CD4-positive, CD25-positive, alpha-beta regulatory T cell (primary cell): ENCODE results near the gene ADCY2. TPM values are rescaled to one million over a fixed set of nuclear protein-coding genes. Genes with fewer than 3 reads are reported as not detected.

Experiments used
- ATAC-seq, 2 donors: fragments of 150-1000 bp; cut with Tn5 transposase; one replicate each; pipeline ENCODE4 v1.10.0; 2021; ENCODE audit warnings: low read depth in 2 of 2, moderate number of reproducible peaks in 2 of 2, moderate library complexity in 1 of 2
- DNase-seq, 3 donors: peaks; one replicate each; pipeline versions ENCODE4 v3.0.0 to v3.0.0-alpha.2; 2012 to 2022; ENCODE audit warnings: mixed read lengths in 1 of 3
- H3K27ac ChIP-seq: one replicate; pipeline ENCODE4 v1.7.0; 2013; ENCODE audit warnings: mild to moderate bottlenecking, low read length; ENCODE audit not compliant: insufficient read depth, poor library complexity, severe bottlenecking
- H3K27me3 ChIP-seq: one replicate; pipeline ENCODE4 v1.7.0; 2013; ENCODE audit warnings: low read length; ENCODE audit not compliant: control insufficient read depth, insufficient read depth
- H3K36me3 ChIP-seq: one replicate; pipeline ENCODE4 v1.7.0; 2013; ENCODE audit warnings: mild to moderate bottlenecking, low read length, moderate library complexity; ENCODE audit not compliant: control insufficient read depth, insufficient read depth
- H3K4me1 ChIP-seq: 2 replicates; pipeline ENCODE4 v1.7.0; 2013; ENCODE audit warnings: mild to moderate bottlenecking, low read length; ENCODE audit not compliant: insufficient read depth, control insufficient read depth, poor library complexity, severe bottlenecking
- H3K4me3 ChIP-seq: one replicate; pipeline ENCODE4 v1.7.0; 2013; ENCODE audit warnings: low read depth, mild to moderate bottlenecking, low read length, moderate library complexity
- H3K9me3 ChIP-seq, 2 experiments: 1 replicate in 1 of 2; 2 replicates in 1 of 2; pipeline ENCODE4 v1.7.0; 2013; ENCODE audit warnings: low read length in 2 of 2, mild to moderate bottlenecking in 1 of 2, moderate library complexity in 1 of 2; ENCODE audit not compliant: control insufficient read depth in 2 of 2
- H3K27ac Mint-ChIP-seq, 3 donors: one replicate each; pipeline ENCODE4 v1.8.0; 2020 to 2022; ENCODE audit warnings: mild to moderate bottlenecking in 3 of 3, mixed read lengths in 3 of 3, moderate library complexity in 2 of 3
- H3K27me3 Mint-ChIP-seq: one replicate; pipeline ENCODE4 v1.8.0; 2022; ENCODE audit warnings: mild to moderate bottlenecking, mixed read lengths
- H3K36me3 Mint-ChIP-seq: one replicate; pipeline ENCODE4 v1.8.0; 2020; ENCODE audit warnings: mixed read lengths
- H3K4me1 Mint-ChIP-seq, 4 donors: one replicate each; pipeline ENCODE4 v1.8.0; 2020 to 2022; ENCODE audit warnings: mixed read lengths in 4 of 4, mild to moderate bottlenecking in 1 of 4
- H3K4me3 Mint-ChIP-seq, 4 donors: one replicate each; pipeline ENCODE4 v1.8.0; 2020 to 2022; ENCODE audit warnings: mild to moderate bottlenecking in 4 of 4, mixed read lengths in 4 of 4, moderate library complexity in 3 of 4
- H3K9me3 Mint-ChIP-seq, 7 donors: one replicate each; pipeline ENCODE4 v1.8.0; 2020 to 2022; ENCODE audit warnings: mixed read lengths in 7 of 7, mild to moderate bottlenecking in 3 of 7, moderate library complexity in 2 of 7
- polyA plus RNA-seq, 4 donors: library from polyadenylated mRNA; unstranded; fragments of 300-500 nt; fragmentation: Illumina TruSeq; gene quantifications; one replicate each; pipeline ENCODE4 v1.2.3, GENCODE V29; 2021
- total RNA-seq: library from RNA; stranded (reverse); gene quantifications from one replicate; pipeline ENCODE4 v1.2.3, GENCODE V29; 2022

The ADCY2 gene
- total and polyA plus RNA-seq, 5 donors from 2014 or later: not detected

DNA sequence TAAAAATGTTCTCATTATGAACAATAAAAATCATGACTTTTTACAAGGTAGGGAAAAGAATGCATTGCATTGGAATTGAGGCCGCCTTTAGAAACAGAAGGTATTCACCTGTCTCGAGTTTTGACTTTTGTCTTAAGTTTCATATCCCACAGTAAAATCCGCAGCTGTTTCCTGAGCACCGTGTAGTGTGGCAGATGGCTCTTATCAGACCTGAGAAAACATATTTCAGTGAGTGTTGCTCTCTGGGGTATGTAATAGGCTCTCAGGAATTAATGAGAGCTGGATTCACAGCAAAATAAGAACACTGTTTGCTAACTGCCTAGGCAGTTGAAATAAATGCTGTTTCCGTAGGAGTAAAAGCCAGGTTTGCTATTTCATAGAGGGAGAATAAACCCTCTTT, 233.6 kb downstream of the ADCY2 start:
- no peaks in the 10 kb centered on the region for H3K36me3 ChIP-seq
- Mint-ChIP-seq H3K4me3 (no peak overlapping the region), H3K27me3 (no peaks in the 10 kb centered on the region), H3K27ac (no peak overlapping the region), H3K9me3 (peaks cover 0 to 4% (median 2%) of the 10 kb centered on the region in 7 donors), H3K36me3 (no peaks in the 10 kb centered on the region), H3K4me1 (no peaks in the 10 kb centered on the region)
- no peak overlapping the region for H3K4me3 ChIP-seq
- no peak for ATAC-seq
- no peaks in the 10 kb centered on the region for H3K9me3 ChIP-seq
- no peaks in the 10 kb centered on the region for H3K4me1 ChIP-seq
- DNase-seq: no peak
- no peaks in the 10 kb centered on the region for H3K27me3 ChIP-seq
- no peak overlapping the region for H3K27ac ChIP-seq

GRCh38 chr5:7634837-7635236, 238.9 kb downstream of the ADCY2 start:
- no peaks in the 10 kb centered on the region for H3K4me1 Mint-ChIP-seq
- no peak for ATAC-seq
- H3K27me3 ChIP-seq: no peaks in the 10 kb centered on the region

GRCh38 chr5:7638456-7638855, 242.5 kb downstream of the ADCY2 start:
- H3K4me3 ChIP-seq: no peak overlapping the region
- H3K4me3 Mint-ChIP-seq: no peak overlapping the region
- H3K27me3 Mint-ChIP-seq: no peaks in the 10 kb centered on the region
- H3K9me3 Mint-ChIP-seq: peaks cover 0 to 8% (median 4%) of the 10 kb centered on the region in 7 donors
- ATAC-seq (no peak), DNase-seq (no peak)
- H3K9me3 ChIP-seq: no peaks in the 10 kb centered on the region
- H3K27ac Mint-ChIP-seq: no peak overlapping the region
- no peaks in the 10 kb centered on the region for H3K36me3 Mint-ChIP-seq
- H3K36me3 ChIP-seq: no peaks in the 10 kb centered on the region
- no peaks in the 10 kb centered on the region for H3K4me1 ChIP-seq
- no peak overlapping the region for H3K27ac ChIP-seq
- no peaks in the 10 kb centered on the region for H3K27me3 ChIP-seq
- no peaks in the 10 kb centered on the region for H3K4me1 Mint-ChIP-seq

More at GRCh38 chr5:7634837-7635236, 238.9 kb downstream of the ADCY2 start:
- Mint-ChIP-seq H3K4me3 (no peak overlapping the region), H3K27me3 (no peaks in the 10 kb centered on the region), H3K9me3 (peaks cover 0 to 5% (median 2%) of the 10 kb centered on the region in 7 donors), H3K36me3 (no peaks in the 10 kb centered on the region), H3K27ac (no peak overlapping the region)
- no peak for DNase-seq
- no peaks in the 10 kb centered on the region for H3K4me1 ChIP-seq
- H3K9me3 ChIP-seq: no peaks in the 10 kb centered on the region
- no peaks in the 10 kb centered on the region for H3K36me3 ChIP-seq
- H3K27ac ChIP-seq: no peak overlapping the region
- no peak overlapping the region for H3K4me3 ChIP-seq

- Mint-ChIP-seq H3K27me3 (no peaks in the 10 kb centered on the region), H3K36me3 (no peaks in the 10 kb centered on the region), H3K4me3 (no peak overlapping the region), H3K9me3 (peaks cover 0 to 16% (median 6%) of the 10 kb centered on the region in 7 donors), H3K27ac (no peak overlapping the region), H3K4me1 (no peaks in the 10 kb centered on the region)
- no peak for DNase-seq
- no peak for ATAC-seq
- Histone ChIP-seq H3K27me3 (no peaks in the 10 kb centered on the region), H3K36me3 (no peaks in the 10 kb centered on the region), H3K4me1 (no peaks in the 10 kb centered on the region), H3K9me3 (no peaks in the 10 kb centered on the region), H3K4me3 (no peak overlapping the region), H3K27ac (no peak overlapping the region)
Observed at GRCh38 chr5:7642029-7642428, 246.1 kb downstream of the ADCY2 start.

- H3K27ac Mint-ChIP-seq: no peak overlapping the region
- H3K4me1 ChIP-seq: no peaks in the 10 kb centered on the region
- H3K4me3 ChIP-seq: no peak overlapping the region
- H3K27ac ChIP-seq: no peak overlapping the region
- H3K4me3 Mint-ChIP-seq: no peak overlapping the region
- no peak for ATAC-seq
- no peak for DNase-seq
- H3K27me3 ChIP-seq: no peaks in the 10 kb centered on the region
- no peaks in the 10 kb centered on the region for H3K36me3 Mint-ChIP-seq
- H3K4me1 Mint-ChIP-seq: no peaks in the 10 kb centered on the region
- no peaks in the 10 kb centered on the region for H3K36me3 ChIP-seq
- H3K9me3 Mint-ChIP-seq: peaks cover 0 to 16% (median 5%) of the 10 kb centered on the region in 7 donors
- no peaks in the 10 kb centered on the region for H3K9me3 ChIP-seq
- H3K27me3 Mint-ChIP-seq: no peaks in the 10 kb centered on the region
Observed at GRCh38 chr5:7644723-7645122, 248.8 kb downstream of the ADCY2 start.

DNA sequence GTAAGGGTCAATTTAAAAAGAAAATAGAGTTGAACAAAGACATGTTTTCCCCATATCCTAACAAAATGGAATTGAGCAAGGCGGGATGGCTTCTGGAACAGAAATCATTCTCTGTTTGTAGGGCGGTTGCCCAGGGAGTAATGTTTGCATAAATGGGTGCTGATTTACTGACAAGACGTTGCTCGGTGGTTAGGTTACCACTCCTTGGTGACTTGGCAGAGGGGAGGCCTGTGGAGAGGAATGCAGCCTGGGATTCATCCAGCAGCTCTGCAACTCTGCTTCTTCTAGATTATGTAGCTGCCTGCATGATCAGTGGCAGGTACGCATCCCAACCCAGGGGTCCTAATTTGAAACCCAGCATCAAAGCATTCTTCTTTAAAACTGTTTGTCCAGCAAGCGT, 254.8 kb downstream of the ADCY2 start:
- no peaks in the 10 kb centered on the region for H3K27me3 Mint-ChIP-seq
- Histone ChIP-seq H3K27ac (no peak overlapping the region), H3K27me3 (no peaks in the 10 kb centered on the region), H3K4me3 (no peak overlapping the region), H3K4me1 (no peaks in the 10 kb centered on the region), H3K9me3 (no peaks in the 10 kb centered on the region), H3K36me3 (no peaks in the 10 kb centered on the region)
- H3K9me3 Mint-ChIP-seq: peaks cover 0 to 8% (median 0%) of the 10 kb centered on the region in 7 donors
- H3K27ac Mint-ChIP-seq: no peak overlapping the region
- ATAC-seq (no peak), DNase-seq (no peak)
- no peaks in the 10 kb centered on the region for H3K4me1 Mint-ChIP-seq
- H3K36me3 Mint-ChIP-seq: no peaks in the 10 kb centered on the region
- no peak overlapping the region for H3K4me3 Mint-ChIP-seq

GRCh38 chr5:7653046-7653445, 257.1 kb downstream of the ADCY2 start:
- H3K4me3 Mint-ChIP-seq: no peak overlapping the region
- DNase-seq (no peak), ATAC-seq (no peak)
- Histone ChIP-seq H3K9me3 (no peaks in the 10 kb centered on the region), H3K27ac (no peak overlapping the region), H3K27me3 (no peaks in the 10 kb centered on the region), H3K4me3 (no peak overlapping the region), H3K4me1 (no peaks in the 10 kb centered on the region), H3K36me3 (no peaks in the 10 kb centered on the region)
- no peaks in the 10 kb centered on the region for H3K4me1 Mint-ChIP-seq
- H3K27ac Mint-ChIP-seq: no peak overlapping the region
- H3K36me3 Mint-ChIP-seq: no peaks in the 10 kb centered on the region
- H3K9me3 Mint-ChIP-seq: peaks cover 0 to 5% (median 0%) of the 10 kb centered on the region in 7 donors
- no peaks in the 10 kb centered on the region for H3K27me3 Mint-ChIP-seq

DNA sequence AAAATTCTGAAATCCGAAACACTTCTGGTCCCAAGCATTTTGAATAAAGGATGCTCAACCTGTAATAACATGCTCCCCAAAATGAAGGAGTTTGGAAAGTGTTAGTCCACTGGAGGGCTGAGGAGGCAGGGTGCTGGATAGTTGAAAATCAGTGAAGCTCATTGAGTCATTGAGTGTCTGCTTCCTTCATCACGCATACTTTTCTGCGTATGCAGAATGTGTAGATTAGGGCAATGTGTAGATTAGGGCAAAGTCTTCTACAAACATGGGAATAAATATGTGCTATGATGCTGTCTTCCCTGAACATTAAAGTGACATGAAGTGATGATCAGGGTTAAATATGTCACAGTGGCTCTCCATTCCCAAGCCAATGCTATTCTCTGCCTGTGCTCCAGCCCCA, 261.2 kb downstream of the ADCY2 start:
- Histone ChIP-seq H3K27me3 (no peaks in the 10 kb centered on the region), H3K4me3 (no peak overlapping the region), H3K9me3 (no peaks in the 10 kb centered on the region), H3K36me3 (no peaks in the 10 kb centered on the region), H3K27ac (no peak overlapping the region), H3K4me1 (no peaks in the 10 kb centered on the region)
- DNase-seq (no peak), ATAC-seq (no peak)
- H3K4me1 Mint-ChIP-seq: no peaks in the 10 kb centered on the region
- H3K9me3 Mint-ChIP-seq: peaks cover 0 to 4% (median 2%) of the 10 kb centered on the region in 7 donors
- H3K27me3 Mint-ChIP-seq: no peaks in the 10 kb centered on the region
- H3K36me3 Mint-ChIP-seq: no peaks in the 10 kb centered on the region
- H3K27ac Mint-ChIP-seq: peak overlapping the region in 1 of 3 donors; percentile 38
- H3K4me3 Mint-ChIP-seq: no peak overlapping the region
